NCI-H524 (cell line): ENCODE data around the gene SLC49A3.
"Not testable (repeated sequence)": the region's sequence is repeated elsewhere in the genome, so short reads cannot be mapped to it uniquely, and the experiment has no call there.

Experiments used
- DNase-seq, 2 experiments: peaks; one replicate each; lab custom pipeline; 2025; lab: John Stamatoyannopoulos, UW

The SLC49A3 gene

DNA sequence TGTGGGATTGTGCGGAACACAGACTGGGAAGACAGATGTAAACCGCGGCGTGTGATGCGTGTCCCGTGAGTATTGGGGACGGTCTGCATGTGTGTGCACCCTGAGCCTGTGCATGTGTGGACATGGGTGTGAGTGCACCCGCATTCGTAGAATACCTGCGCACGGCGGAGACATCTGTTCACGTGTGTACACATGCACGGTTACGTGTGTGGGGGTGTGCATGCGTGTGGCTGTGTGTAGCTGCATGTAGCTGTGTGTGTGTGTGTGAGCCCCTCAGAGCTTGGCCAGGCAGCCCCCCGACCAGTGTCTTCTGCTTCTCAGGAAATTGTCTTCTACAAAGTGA, 34.5 kb downstream of the SLC49A3 start:
- no peak for DNase-seq

DNA sequence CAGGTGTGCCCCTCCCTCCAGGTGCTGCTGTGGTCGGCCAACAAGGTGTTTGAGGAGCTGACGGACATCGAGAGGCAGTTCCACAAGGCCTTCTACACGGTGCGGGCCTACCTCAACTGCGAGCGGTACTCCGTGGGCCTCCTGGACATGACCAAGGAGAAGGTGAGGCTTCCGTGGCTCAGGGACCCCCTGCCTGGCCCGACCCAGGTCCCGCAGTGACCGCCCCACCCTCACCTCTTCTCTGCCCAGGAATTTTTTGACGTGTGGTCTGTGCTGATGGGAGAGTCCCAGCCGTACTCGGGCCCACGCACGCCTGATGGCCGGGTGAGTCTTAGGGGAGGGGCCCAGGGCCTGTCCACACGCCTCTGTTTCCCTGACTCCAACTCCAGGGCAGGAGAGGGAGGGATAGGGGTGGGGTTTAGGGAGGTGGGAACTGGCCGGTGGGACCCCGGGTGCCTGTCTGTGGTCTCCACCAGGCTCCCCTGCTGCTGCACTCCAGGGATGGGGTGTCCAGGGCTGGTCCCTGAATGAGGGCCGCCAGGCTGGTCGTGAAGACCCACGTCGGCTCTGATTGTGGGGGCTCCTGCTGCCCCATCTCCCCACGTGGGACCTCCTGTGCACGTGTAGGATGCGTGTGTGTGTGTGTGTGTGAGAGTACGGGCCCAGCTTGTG, 35.0 kb downstream of the SLC49A3 start:
- DNase-seq: no peak

DNA sequence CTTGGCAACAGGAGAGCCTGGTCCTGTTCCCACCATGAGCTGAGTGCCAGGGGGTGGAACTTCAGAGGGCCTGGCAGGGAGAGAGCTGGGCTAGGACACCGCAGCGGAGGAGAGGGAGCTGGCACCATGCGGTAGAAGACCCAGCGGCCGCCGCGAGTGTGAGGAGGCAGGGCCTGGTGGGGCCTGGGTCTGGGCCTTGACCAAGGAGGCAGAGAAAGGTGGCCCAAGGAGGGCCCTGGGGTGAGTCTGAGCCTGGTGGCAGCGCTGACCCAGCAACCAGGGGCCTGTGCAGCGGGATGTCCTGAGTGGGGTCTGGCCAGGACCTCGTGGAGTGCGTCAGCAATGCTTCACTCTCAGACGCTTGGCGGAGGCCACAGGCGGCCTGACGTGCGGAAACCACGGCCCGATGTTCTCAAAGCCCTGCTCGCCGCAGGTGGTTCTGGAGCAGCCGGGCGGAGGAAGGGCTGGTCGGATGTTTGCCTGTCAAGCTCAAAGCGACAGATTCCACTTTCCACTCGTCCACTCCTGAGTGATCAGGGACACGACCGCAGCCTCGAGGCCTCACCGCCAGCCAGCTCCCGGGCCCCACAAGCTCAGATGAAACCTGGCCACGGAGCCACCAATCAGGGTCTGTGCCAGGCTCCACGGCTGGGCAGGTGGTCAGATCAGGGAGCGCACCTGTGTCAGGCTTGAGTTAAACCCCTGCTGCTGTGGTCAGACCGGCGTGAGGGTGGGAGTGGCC, 35.7 kb downstream of the SLC49A3 start:
- no peak for DNase-seq

DNA sequence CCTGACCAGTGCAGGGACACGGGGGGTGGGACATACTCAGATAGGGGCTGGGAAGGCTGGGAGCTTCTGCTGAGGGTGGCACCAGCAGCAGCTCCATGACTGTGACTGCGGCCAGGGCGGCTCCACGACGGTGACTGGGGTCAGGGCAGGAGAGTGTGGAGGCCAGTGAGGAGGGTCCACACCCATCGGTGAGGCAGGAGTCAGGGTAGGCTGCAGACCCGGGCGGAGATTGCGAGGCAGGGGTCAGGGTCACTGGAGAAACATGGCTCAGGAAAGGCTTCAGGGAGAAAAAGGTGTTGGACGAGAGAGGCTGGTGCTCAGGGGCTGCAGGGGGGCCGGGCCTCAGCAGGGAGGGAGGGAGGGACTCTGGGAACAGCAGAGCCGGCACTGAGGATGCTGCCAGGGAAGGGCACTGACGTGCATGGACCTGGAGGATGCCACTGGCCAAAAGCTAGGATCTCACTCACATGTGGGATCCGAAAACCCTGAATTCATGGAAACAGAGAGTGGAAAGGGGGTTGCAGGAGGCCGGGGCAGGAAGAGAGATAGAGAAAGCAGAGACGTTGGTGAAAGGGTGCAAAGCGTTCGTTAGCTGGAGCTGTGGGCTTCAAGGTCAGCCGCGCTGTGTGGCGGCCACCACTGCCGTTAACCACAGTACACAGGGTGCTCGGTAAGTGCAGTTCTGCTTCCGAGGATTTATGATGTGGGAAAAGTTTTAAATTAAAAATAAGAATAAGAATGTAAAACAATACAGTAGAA, 36.9 kb downstream of the SLC49A3 start:
- DNase-seq: no peak

DNA sequence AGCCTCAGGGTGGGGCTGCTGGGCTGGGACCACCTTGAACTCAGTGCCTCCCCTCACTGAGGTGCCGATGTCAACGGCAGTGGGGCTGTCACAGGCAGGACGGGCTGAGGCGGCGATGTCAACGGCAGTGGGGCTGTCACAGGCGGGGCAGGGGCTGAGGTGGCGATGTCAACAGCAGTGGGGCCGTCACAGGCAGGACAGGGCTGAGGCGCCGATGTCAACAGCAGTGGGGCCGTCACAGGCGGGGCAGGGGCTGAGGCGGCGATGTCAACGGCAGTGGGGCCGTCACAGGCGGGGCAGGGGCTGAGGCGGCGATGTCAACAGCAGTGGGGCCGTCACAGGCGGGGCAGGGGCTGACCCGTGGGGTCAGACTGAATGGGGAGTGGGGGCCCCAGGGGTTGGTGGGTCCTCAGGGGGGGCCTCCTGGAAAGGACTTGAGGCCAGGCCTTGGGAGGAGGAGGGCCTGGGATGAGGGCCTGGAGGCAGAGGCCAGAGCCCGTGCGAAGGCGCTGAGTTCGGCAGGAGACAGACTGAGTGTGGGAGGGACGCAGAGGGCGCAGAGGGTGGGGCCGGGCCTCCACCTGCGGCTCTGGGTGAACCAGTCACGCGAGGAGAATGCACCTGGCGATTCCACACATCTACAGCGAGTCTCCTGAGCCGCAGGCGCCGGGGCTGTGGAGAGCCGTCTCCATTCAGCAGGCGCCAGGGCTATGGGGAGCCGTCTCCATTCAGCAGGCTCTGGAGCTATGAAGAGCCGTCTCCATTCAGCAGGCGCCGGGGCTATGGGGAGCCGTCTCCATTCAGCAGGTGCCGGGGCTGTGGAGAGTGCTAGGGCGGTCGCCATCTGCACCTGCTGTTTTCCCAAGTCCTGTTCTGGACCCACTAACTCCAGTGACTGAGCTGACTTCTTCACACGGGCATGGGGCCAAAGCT, 37.7 kb downstream of the SLC49A3 start:
- DNase-seq: peak in 1 of 2 experiments; percentile 24

DNA sequence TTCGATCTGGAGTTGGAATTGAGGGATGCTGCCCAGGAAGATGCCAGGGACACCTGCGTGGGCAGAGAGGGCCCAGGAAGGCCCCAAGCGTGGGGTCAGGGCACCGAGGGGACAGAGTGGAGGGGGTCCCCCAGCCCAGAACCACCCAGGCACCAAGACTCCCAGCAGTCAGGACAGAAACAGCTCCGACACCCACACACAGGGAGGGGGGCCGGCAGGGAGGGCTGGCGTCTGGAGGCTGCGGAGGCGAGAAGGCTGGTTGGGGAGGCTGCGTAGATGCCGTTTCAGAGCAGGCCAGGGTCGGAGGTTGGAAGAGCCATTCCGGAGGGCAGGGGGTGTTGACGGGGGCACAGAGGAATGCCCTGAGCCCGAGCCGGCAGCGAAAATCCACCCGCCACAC, 38.5 kb downstream of the SLC49A3 start:
- DNase-seq: no peak

DNA sequence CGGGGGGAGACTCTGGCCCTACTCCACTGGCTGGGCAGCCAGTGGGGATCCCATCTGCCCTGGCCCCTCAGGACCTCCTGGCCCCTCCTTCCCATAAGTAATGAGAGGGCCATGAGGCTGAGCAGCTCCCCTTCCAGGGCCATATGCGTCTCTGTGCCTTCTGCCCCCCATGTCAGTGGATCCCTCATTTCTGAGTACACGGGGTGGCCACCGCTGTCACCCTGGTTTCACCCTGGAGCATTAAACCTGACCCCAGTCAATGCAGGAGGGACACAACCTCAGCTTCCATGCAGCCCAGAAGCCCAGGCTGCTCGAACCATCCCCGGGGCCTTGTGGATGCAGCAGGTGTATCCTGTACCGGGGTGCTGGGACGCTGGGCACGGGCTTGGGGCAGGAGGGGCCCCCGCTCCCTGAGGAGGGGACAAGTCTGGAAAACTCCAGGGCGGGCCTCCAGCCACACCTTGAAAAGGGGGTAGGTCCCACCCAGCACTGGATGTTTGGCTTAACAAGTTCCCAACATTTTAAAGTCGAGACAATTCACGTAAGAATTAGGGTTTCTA, 39.1 kb downstream of the SLC49A3 start:
- DNase-seq: no peak

DNA sequence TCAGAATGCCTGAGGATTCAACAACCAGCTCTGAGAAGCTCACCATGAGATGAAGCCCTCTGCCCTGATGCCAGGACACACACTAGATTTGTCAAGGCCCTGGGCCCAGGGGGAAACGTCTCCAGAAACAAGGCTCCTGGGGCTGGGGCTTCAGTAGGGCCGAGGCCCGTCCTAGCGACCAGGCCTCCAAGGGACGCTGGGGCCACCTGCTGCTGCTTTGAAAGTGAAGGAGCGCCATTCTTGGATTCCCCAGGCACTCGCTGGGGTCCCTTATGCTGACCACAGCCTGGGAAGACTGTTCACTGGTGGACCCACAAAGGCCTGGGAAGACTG, 39.7 kb downstream of the SLC49A3 start:
- DNase-seq: no peak

DNA sequence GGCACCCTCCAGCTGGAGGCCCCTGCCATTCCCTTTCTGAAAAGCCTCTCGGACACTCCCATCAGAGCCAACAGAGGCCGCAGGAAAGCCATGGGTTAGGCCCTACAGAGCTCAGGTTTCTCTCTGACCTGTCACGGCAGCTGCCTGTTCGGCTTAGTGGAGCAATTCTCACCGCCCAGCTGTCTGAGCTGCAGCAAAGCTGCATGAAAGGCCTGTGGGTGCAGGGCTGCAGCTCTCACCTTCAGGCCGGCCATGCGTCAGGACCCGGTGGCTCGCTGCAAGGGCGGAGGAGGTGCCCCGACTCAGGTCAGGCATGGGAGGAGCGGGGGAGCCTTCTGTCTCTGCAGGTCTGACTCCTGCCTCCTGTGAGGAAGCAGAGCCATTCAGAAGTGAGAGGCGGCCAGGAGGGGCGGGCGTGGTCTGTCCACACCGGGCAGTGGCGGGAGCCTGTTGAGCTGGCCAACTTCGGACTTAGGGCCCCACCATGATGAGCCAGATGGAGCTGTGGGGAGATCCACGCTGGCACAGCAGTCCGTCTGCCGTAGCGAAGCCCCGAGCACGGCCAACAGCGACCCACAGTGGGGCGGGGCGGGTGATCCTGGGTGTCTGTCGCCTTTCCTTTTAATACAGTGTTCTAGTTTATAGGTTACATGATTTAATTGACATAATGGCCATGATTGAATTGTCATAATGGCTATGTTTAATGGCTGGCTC, 40.2 kb downstream of the SLC49A3 start:
- peak in 1 of 2 experiments; percentile 82 for DNase-seq

DNA sequence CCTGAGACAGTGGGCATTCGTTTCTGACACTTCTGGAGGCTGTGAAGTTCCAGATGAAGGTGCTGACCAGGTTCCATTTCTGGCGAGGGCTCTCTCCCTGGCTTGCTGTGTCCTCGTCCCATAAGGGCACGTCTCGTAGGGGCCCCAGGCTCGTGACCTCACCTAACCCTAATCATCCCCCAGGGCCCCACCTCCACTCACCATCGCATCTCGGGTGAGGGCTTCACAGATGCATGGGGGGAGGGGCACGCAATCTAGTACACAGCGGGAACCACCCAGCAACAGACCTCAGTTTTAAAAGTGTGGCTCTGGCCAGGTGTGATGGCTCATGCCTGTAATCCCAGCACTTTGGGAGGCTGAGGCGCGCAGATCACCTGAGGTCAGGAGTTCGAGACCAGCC, 41.5 kb downstream of the SLC49A3 start:
- DNase-seq: no peak

DNA sequence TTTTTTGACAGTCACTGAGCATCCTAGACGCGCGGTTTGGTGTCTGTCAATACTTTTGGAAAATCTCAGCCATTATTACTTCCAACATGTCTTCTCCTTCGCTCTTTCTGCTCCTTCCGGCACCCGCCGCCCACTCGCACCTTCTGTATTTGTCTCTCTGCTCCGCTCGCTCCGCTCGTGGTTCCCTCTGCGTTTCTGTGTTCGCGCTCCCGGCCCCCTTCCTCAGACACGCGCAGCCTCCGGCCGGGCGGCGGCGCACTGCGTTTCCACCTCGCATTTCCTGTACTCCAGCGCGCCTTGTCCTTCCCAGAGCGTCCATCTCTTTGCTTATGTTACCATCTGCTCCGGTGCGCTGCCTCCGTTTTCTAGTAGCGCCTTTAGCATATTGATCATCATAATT, 42.5 kb downstream of the SLC49A3 start:
- DNase-seq: peak in 1 of 2 experiments; percentile 23

DNA sequence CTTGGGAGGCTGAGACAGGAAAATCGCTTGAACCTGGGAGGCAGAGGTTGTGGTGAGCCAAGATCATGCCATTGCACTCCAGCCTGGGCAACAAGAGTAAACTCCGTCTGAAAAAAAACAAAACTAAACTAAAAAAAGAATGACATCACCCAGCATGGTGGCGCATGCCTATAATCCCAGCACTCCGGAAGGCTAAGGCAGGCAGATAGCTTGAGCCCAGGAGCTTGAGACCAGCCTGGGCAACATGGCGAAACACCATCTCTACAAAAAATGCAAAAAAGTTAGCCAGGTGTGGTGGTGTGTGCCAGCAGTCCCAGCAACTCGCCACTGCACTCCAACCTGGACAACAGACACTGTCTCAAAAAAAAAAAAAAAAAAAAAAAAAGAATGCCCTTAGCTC, 46.6 kb downstream of the SLC49A3 start:
- DNase-seq: not testable (repeated sequence)

DNA sequence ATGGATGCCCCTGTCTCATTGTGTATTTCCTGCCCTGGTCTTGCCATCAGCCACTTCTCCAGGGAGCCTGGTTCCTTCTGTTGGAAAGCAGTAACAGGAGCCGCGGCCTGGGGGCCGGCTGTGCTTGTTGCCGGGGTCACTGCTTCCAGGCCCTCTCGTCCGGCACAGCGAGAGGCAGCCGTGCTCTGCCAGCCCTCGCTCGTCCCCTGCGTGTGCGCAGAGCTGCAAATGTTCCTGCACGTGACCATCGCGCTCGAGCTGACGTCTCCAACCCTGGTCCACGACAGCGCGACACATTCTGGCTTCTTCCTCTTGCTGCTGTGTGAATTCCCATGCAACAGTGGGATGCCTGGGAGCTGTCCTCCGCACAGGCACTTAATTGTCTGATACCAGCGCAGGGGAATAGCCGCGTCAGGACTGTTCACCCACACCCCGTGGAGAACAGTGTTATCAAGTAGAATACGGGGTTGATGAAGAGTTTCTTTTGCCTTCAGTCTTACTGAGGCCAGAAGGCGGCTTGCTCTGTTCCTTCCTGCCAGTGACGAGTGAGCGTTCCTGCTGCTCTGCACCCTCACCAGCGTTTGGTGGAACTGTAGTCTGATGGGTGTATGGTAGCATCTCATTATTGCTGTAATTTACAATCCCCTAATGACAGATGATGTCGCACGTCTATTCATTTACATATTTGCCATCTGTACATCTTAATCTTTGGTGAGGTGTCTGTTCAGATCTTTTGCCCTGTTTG, 51.2 kb downstream of the SLC49A3 start:
- DNase-seq: peak in 1 of 2 experiments; percentile 84

DNA sequence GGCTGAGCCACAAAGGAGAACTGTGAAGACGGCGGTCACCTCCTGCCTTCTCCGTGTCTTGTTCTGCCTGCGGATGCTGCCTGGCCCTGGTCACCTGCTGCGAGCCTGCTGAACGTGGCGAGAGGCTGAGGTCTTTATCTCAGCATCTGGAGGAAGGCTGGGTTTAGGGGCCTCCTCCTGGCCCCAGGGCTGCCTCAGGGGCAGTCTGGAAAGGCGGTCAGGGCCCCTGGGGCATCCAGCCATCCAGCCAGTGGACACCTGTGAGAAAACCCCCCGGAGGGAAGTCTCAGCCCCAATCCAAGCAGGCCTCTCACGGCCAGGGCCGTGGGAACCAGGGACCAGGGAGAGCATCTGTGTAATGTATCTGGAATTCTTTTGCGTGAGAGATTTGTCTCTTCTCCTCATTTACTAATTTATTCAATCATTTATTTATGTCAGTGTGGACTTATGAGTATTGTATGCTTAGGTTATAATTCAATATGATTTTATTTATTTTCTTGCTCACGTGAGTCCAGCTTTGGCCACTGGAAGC, 52.3 kb downstream of the SLC49A3 start:
- no peak for DNase-seq

DNA sequence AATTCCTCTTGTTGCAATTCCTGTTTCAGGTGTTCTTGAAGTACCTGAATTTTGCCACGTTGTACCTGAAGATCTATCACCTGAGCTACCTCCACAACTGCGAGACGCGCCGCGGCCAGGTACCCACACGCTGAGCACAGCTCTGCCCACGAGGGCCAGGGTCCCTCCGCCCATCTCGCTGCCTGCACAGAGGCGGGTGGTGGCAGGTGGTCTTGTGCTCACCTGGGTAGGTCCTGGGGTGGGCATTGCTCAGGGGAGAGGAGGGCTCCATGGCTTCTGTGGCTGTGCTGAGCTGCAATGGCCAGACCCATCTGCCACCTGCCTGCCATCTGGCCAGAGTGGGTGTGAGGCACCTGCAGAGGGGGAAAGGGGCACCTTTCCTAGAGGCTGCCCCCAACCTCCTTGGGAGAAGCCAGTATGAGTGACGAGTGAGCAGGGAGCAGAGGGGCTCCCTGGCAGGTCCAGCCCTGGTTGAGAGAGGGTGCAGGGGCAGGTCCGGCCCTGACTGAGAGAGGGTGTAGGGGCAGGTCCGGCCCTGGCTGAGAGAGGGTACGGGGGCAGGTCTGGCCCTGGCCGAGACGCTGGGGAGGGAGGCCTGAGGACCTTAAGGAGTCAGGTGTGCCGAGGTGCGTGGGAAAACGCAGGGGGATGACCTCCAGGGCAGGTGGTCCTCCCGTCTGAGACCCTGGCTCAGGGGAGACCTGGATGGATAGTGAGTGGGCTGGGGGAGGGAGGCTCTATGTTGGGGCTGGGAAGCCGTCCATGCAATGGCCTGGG, 52.9 kb downstream of the SLC49A3 start:
- no peak for DNase-seq

DNA sequence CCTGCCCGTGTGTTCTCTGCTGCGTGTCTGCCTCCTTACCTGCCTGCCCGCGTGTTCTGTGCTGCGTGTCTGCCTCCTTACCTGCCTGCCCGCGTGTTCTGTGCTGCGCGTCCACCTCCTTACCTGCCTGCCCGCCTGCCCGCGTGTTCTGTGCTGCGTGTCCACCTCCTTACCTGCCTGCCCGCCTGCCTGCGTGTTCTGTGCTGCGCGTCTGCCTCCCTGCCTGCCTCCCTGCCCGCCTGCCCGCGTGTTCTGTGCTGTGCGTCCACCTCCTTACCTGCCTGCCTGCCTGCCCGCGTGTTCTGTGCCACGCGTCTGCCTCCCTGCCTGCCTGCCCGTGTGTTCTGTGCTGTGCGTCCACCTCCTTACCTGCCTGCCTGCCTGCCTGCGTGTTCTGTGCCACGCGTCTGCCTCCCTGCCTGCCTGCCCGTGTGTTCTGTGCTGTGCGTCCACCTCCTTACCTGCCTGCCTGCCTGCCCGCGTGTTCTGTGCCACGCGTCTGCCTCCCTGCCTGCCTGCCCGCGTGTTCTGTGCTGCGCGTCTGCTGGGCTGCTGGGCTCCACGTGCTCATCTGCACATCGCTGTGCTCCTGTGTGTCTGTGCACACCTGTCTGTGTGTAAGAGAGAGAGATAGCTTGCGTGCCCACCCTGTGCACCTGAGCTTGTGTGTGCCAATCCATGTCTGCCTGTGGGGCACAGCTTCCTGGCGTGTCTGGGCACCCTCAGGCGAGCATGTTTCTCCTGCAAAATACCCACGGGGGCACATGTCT, 53.7 kb downstream of the SLC49A3 start:
- not testable (repeated sequence) for DNase-seq

DNA sequence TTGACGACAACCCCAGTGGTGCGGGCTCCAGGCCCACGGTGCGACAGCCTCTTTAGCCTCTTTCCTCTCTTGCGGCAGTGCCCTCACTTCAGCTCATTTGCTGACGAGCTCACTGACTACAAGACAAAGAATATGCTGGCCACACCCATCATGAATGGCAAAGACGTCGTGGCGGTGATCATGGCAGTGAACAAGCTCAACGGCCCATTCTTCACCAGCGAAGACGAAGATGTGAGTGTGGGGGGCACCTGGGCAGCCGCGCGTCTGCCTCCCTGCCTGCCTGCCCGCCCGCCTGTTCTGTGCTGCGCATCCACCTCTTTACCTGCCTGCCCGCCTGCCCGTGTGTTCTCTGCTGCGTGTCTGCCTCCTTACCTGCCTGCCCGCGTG, 54.4 kb downstream of the SLC49A3 start:
- DNase-seq: peak in 1 of 2 experiments; percentile 34

DNA sequence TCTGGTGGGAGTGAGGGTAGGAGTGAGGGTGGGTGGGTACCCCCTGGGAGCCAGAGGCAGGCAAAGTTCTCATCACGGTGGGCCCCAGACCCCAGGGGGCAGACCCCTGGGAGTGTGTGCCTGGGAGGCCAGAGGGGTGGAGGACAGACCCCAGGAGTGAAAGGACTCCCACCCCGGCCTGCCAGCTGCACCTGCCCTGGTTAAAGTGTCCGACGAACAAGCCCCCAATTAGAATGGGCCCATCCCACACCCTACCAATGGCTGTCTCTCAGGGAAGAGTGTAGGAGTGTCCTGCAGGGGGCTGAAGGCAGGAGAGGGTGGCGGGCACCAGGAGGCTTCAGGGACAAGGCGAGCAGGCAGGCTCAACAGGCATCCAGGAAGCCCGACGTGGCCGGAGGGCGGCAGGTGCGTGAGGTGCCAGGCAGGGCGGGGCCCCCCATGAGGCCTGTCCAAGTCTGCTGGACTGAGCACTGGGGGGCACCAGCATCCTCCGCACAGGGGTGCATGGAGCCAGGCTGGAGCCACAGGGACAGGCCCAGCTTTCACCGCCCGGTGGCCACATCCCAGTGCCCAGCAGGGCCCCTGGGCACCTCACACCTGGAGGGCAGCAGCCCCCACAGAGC, 54.9 kb downstream of the SLC49A3 start:
- no peak for DNase-seq
